Kidney (tissue), 14 donors: ENCODE data around the gene RAD23B. TPM values are rescaled to one million over a fixed set of nuclear protein-coding genes. Genes with fewer than 3 reads are reported as not detected.

Experiments used
- DNase-seq, 5 donors: peaks; one replicate each; pipeline ENCODE4 v3.0.0-alpha.2; 2013 to 2020
- FAIRE-seq: peaks from 2 replicates; lab custom pipeline; 2012; peaks lifted over from hg19 to GRCh38; lab: Jason Lieb, UNC
- H3K27ac ChIP-seq, 2 donors: one replicate each; pipeline ENCODE4 v1.7.0; 2013; ENCODE audit warnings: low read depth in 2 of 2, low read length in 2 of 2, inconsistent platforms in 1 of 2
- H3K27me3 ChIP-seq: one replicate; pipeline ENCODE4 v1.7.1; 2013; ENCODE audit warnings: low read length, inconsistent platforms; ENCODE audit not compliant: control insufficient read depth, insufficient read depth
- H3K36me3 ChIP-seq, 3 donors: one replicate each; pipeline versions ENCODE4 v1.7.0 to v1.7.1; 2013; ENCODE audit warnings: low read length in 3 of 3, control low read depth in 1 of 3, inconsistent platforms in 1 of 3; ENCODE audit not compliant: insufficient read depth in 3 of 3, control insufficient read depth in 2 of 3
- H3K4me1 ChIP-seq, 3 donors: one replicate each; pipeline versions ENCODE4 v1.7.0 to v1.7.1; 2013; ENCODE audit warnings: low read length in 3 of 3, inconsistent platforms in 1 of 3, low read depth in 1 of 3; ENCODE audit not compliant: control insufficient read depth in 2 of 3, insufficient read depth in 2 of 3
- H3K4me3 ChIP-seq, 3 donors: one replicate each; pipeline versions ENCODE4 v1.7.0 to v1.8.1; 2013; ENCODE audit warnings: low read length in 3 of 3, control low read depth in 1 of 3, inconsistent platforms in 1 of 3
- H3K9ac ChIP-seq, 3 donors: one replicate each; pipeline versions ENCODE4 v1.7.0 to v1.7.1; 2013; ENCODE audit warnings: low read length in 3 of 3, control low read depth in 1 of 3, inconsistent platforms in 1 of 3
- H3K9me3 ChIP-seq, 3 donors: one replicate each; pipeline versions ENCODE4 v1.7.0 to v1.7.1; 2013; ENCODE audit warnings: low read length in 3 of 3, control low read depth in 1 of 3, inconsistent platforms in 1 of 3; ENCODE audit not compliant: control insufficient read depth in 2 of 3, insufficient read depth in 1 of 3
- intact Hi-C: fragments of 100-400 bp; cut with DNase I; formaldehyde crosslinking; loops from one replicate; pipeline ENCODE4 v1.11.1; 2022
- polyA plus RNA-seq: library from polyadenylated mRNA; stranded (reverse); fragments of 350-450 nt; fragmentation: Illumina TruSeq; extraction: RNeasy Lipid Tissue Mini Kit (QIAGEN cat#74804); gene quantifications from one replicate; pipeline ENCODE4 v1.2.3, GENCODE V29; 2014; ENCODE audit warnings: low read depth, low replicate concordance; ENCODE audit not compliant: insufficient read depth
- total RNA-seq: library from RNA; stranded (reverse); fragmentation: NEBNext Ultra II Directional; extraction: Animal tissue kit (Norgen Biotek cat#: 25700); gene quantifications from one replicate; pipeline ENCODE4 v1.2.1, GENCODE V29; 2021
- TF ChIP-seq, protein P1 (sequence below): IDR thresholded peaks from 3 replicates; pipeline ENCODE4 v1.5.1; 2012; ENCODE audit warnings: mild to moderate bottlenecking, moderate library complexity, borderline replicate concordance; ENCODE audit not compliant: insufficient read depth; ENCODE audit errors: extremely low read depth
- donor health status: control.
- donor health status: control.
- donor health status: control.
- donor health status: control.
- donor health status: control.
- donor health status: DM: yes; HTN: yes; CAD: no.
- donor health status: Normal renal cell carcinoma (clear cell type).

The RAD23B gene
- total and polyA plus RNA-seq, 2 donors from 2014 or later = 40.5 to 76.5 TPM

DNA sequence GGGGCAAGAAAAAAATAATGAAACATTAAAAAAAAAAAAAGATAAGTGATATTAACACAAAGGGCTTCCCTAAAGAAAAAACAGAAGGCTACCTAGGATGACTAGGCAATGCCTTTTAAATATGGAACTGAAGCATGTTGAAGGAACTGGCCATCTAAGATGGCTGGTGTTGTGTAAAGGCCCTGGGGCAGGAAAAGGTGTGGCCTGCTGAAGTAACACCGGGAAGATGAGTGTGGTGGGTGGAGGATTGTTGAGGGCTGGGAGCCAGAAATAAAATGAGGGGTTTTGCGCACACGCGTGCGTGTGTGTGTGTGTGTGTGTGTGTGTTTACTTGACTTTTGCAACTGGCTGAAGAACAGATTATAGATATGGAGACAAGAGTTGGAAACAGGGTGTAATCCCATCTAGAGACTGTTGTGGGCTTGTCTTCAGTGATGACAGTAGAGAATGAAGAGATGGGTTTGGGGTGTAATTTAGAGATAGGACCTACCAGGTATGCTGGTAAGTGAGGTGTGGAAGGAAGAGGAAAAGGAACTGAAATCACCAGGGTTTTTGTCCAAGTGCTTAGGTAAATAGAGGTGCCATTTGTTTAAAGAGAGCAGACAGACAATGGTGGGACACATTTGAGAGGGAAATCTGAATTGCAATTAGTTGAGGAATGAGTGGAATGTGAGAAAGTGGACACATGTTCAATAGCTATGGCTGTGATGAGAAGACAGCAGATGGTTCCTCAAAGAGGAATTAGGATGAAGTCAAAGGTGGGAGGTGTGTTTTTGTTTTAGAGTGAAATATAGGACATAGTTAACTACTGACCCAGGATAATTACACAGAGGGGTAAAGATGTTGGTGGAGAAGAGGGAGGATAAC lies 33.9 kb downstream of the RAD23B start:
- Histone ChIP-seq H3K27ac (no peak overlapping the region), H3K9ac (no peak overlapping the region), H3K4me3 (no peak overlapping the region), H3K9me3 (no peaks in the 10 kb centered on the region), H3K4me1 (no peaks in the 10 kb centered on the region), H3K36me3 (peaks cover 4 to 21% (median 8%) of the 10 kb centered on the region in 3 donors), H3K27me3 (no peaks in the 10 kb centered on the region)
- intact Hi-C loops = no loop called here
- FAIRE-seq = no peak
- DNase-seq = no peak
- TF ChIP-seq, protein P1, sequence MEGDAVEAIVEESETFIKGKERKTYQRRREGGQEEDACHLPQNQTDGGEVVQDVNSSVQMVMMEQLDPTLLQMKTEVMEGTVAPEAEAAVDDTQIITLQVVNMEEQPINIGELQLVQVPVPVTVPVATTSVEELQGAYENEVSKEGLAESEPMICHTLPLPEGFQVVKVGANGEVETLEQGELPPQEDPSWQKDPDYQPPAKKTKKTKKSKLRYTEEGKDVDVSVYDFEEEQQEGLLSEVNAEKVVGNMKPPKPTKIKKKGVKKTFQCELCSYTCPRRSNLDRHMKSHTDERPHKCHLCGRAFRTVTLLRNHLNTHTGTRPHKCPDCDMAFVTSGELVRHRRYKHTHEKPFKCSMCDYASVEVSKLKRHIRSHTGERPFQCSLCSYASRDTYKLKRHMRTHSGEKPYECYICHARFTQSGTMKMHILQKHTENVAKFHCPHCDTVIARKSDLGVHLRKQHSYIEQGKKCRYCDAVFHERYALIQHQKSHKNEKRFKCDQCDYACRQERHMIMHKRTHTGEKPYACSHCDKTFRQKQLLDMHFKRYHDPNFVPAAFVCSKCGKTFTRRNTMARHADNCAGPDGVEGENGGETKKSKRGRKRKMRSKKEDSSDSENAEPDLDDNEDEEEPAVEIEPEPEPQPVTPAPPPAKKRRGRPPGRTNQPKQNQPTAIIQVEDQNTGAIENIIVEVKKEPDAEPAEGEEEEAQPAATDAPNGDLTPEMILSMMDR = no peak

DNA sequence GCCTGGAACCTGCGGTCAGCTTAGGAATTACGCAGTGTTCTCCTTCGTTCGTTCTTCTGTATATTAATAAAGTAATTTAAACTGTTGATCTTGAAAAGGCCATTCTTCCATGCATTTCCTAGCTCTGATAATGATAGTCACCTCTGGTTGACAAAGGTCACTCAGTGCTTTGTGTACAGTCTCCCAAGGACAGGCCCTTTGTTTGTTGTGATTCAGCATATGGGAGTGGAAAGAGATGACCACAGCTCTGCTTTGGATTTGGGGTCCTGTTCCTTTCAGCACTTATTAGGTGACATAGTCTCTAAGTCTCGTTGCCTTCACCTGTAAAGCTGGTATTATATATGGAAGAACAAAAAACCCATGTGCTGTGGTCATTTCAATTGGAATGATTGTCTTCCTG lies 39.6 kb downstream of the RAD23B start:
- DNase-seq (no peak), FAIRE-seq (no peak)
- no peaks in the 10 kb centered on the region for H3K4me1 ChIP-seq
- peaks cover 11 to 31% (median 15%) of the 10 kb centered on the region in 3 donors for H3K36me3 ChIP-seq
- no peak overlapping the region for H3K4me3 ChIP-seq
- intact Hi-C loops = no loop called here
- no peak overlapping the region for H3K27ac ChIP-seq
- H3K9me3 ChIP-seq = no peaks in the 10 kb centered on the region
- TF ChIP-seq, protein P1 = no peak
- H3K27me3 ChIP-seq = no peaks in the 10 kb centered on the region
- H3K9ac ChIP-seq = no peak overlapping the region

- H3K9ac ChIP-seq = no peak overlapping the region
- DNase-seq (no peak), FAIRE-seq (no peak)
- no peak overlapping the region for H3K27ac ChIP-seq
- H3K36me3 ChIP-seq = peaks cover 11 to 30% (median 15%) of the 10 kb centered on the region in 3 donors
- no peaks in the 10 kb centered on the region for H3K4me1 ChIP-seq
- intact Hi-C loops = no loop called here
- H3K27me3 ChIP-seq = no peaks in the 10 kb centered on the region
- H3K4me3 ChIP-seq = no peak overlapping the region
- no peaks in the 10 kb centered on the region for H3K9me3 ChIP-seq
- TF ChIP-seq, protein P1 = no peak
Measured at GRCh38 chr9:107323836-107324585, 40.9 kb downstream of the RAD23B start.
